H7 (cell line): Measurements from ENCODE around the gene ACTC1. TPM values are rescaled to one million over a fixed set of nuclear protein-coding genes. Genes with fewer than 3 reads are reported as not detected.
A peak's percentile ranks its signal among the peaks of the same experiment; 100 is the strongest.

Source experiments
- DNase-seq: peaks from one replicate; pipeline ENCODE4 v3.0.0; 2012
- H3K27me3 ChIP-seq: 2 replicates; pipeline ENCODE4 v1.6.0; 2011; ENCODE audit warnings: mild to moderate bottlenecking, low read length; ENCODE audit not compliant: control insufficient read depth, insufficient read depth
- H3K36me3 ChIP-seq: replicated peaks from 2 replicates; pipeline ENCODE4 v1.5.1; 2011; ENCODE audit warnings: low read length; ENCODE audit not compliant: control insufficient read depth, insufficient read depth
- H3K4me3 ChIP-seq: 2 replicates; pipeline ENCODE4 v1.5.1; 2011; ENCODE audit warnings: low read depth, mild to moderate bottlenecking, control low read depth, low read length, moderate library complexity; ENCODE audit not compliant: insufficient read depth
- total RNA-seq: library from RNA; depleted of rRNA; stranded (reverse); fragments of >200 nt; shearing (Covaris generic); gene quantifications from 2 replicates; pipeline ENCODE4 v1.2.3, GENCODE V29; 2014

Gene ACTC1
- total RNA-seq, 1 experiment from 2014 or later, result 2.0 TPM

- H3K36me3 ChIP-seq, result peaks cover 2% of the 10 kb centered on the region; the same call in 1 of the 2 replicates
- peaks cover 2% of the 10 kb centered on the region for H3K27me3 ChIP-seq
- DNase-seq, result no peak
- no peak overlapping the region for H3K4me3 ChIP-seq
These were observed 6.0 kb downstream of the ACTC1 start for GRCh38 chr15:34789326-34789725.

- Histone ChIP-seq H3K27me3 (no peaks in the 10 kb centered on the region; the same call in 1 of the 2 replicates), H3K36me3 (no peaks in the 10 kb centered on the region), H3K4me3 (no peak overlapping the region)
- no peak for DNase-seq
These were observed 9.1 kb downstream of the ACTC1 start for GRCh38 chr15:34786206-34786605.

GRCh38 chr15:34783991-34784390 lies 11.4 kb downstream of the ACTC1 start:
- no peak overlapping the region for H3K4me3 ChIP-seq
- no peak for DNase-seq

GRCh38 chr15:34783431-34783830 lies 11.9 kb downstream of the ACTC1 start:
- Histone ChIP-seq H3K4me3 (no peak overlapping the region), H3K27me3 (no peaks in the 10 kb centered on the region; the same call in 1 of the 2 replicates), H3K36me3 (no peaks in the 10 kb centered on the region)
- DNase-seq, result no peak

More at GRCh38 chr15:34783991-34784390, 11.4 kb downstream of the ACTC1 start:
- H3K36me3 ChIP-seq, result no peaks in the 10 kb centered on the region
- H3K27me3 ChIP-seq, result no peaks in the 10 kb centered on the region; the same call in 1 of the 2 replicates

GRCh38 chr15:34782901-34783300 lies 12.4 kb downstream of the ACTC1 start:
- Histone ChIP-seq H3K36me3 (no peaks in the 10 kb centered on the region), H3K27me3 (no peaks in the 10 kb centered on the region; the same call in 1 of the 2 replicates), H3K4me3 (no peak overlapping the region)
- no peak for DNase-seq

DNA sequence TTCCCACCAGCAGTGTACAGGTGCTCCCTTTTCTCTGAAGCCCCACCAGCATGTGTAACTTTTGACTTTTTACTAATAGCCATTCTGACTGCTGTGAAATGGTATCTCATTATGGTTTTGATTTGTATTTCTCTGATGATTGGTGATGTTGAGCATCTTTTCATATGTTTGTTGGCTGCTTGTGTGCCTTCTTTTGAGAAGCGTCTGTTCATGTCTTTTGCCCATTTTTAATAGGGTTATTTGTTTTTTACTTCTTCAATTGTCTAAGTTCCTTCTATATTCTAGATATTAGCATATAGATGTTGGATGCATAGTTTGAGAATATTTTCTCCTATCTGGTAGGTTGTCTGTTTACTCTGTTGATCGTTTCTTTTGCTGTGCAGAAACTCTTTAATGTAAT lies 14.6 kb downstream of the ACTC1 start:
- Histone ChIP-seq H3K36me3 (no peaks in the 10 kb centered on the region), H3K4me3 (no peak overlapping the region), H3K27me3 (no peaks in the 10 kb centered on the region)
- DNase-seq, result no peak

DNA sequence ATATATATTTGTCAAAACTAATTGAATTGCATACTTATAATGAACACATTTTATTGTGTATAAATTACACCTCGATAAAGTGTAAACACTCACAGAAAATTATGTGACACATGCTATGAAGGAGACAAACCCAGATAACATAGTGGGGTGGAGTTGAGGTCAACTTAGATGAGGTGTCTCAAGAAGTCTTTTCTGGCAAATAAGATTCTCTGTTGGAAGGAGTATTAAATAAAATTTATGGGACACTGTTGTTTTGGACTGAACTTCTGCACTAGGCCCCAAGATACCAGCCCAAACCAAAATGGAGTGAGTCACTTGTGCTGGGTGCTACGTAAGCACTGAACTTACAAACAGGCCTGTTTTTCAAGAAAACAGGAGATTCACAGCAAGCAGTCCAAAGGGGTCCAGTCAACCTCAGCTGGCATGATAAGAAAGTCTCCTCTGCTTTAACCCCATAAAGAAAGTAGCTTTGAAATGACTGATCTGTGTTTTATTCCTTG lies 18.7 kb downstream of the ACTC1 start:
- H3K36me3 ChIP-seq, result no peaks in the 10 kb centered on the region
- DNase-seq, result no peak
- no peak overlapping the region for H3K4me3 ChIP-seq
- H3K27me3 ChIP-seq, result no peaks in the 10 kb centered on the region

- peak; percentile 25 for DNase-seq
- Histone ChIP-seq H3K4me3 (no peak overlapping the region), H3K27me3 (no peaks in the 10 kb centered on the region), H3K36me3 (no peaks in the 10 kb centered on the region)
These were observed 21.4 kb downstream of the ACTC1 start for GRCh38 chr15:34773917-34774316.

- Histone ChIP-seq H3K36me3 (no peaks in the 10 kb centered on the region), H3K27me3 (no peaks in the 10 kb centered on the region), H3K4me3 (no peak overlapping the region)
- DNase-seq, result no peak
These were observed 22.3 kb downstream of the ACTC1 start for GRCh38 chr15:34773013-34773412.

DNA sequence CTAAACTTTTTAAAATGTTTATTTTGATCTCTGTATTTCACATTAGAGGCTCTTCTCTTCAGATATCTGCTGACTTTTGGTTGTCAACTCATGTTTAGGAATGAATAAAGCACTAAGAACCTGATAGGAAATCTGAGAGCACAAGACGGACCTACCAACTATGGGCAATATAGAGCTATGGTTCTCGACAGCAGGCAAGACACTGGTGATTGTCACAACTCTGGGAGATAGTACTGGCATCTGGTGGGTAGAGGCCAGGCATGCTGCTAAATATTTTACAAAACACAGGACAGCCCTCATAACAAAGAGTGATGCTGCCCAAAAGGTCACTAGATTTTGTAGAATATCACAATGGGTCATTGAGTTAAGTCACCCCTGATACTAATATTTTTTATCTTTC lies 23.0 kb downstream of the ACTC1 start:
- Histone ChIP-seq H3K4me3 (no peak overlapping the region), H3K27me3 (no peaks in the 10 kb centered on the region), H3K36me3 (no peaks in the 10 kb centered on the region)
- DNase-seq, result no peak

- DNase-seq, result no peak
- H3K27me3 ChIP-seq, result no peaks in the 10 kb centered on the region
- H3K4me3 ChIP-seq, result no peak overlapping the region
- H3K36me3 ChIP-seq, result no peaks in the 10 kb centered on the region
These were observed 25.6 kb downstream of the ACTC1 start for GRCh38 chr15:34769711-34770110.

- no peak overlapping the region for H3K4me3 ChIP-seq
- H3K36me3 ChIP-seq, result no peaks in the 10 kb centered on the region
These were observed 26.8 kb downstream of the ACTC1 start for GRCh38 chr15:34768530-34768929.

DNA sequence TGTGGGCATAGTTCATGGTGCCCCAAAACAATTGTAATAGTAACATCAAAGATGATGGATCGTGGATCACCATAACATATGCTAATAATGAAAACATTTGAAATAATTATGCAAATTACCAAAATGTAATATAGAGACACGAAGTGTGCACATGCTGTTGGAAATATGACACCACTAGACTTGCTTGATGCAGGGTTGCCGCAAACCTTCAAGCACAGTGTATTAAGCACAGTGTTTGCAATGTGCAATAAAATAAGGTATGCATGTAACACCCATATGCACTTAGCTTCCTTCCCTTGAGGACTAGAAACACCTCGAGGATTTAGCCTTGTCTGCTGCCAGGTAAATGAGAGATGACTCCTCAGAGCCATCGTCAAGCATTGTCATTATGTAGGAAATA lies 29.6 kb downstream of the ACTC1 start:
- no peak overlapping the region for H3K4me3 ChIP-seq

More at GRCh38 chr15:34768530-34768929, 26.8 kb downstream of the ACTC1 start:
- DNase-seq, result no peak
- H3K27me3 ChIP-seq, result no peaks in the 10 kb centered on the region

DNA sequence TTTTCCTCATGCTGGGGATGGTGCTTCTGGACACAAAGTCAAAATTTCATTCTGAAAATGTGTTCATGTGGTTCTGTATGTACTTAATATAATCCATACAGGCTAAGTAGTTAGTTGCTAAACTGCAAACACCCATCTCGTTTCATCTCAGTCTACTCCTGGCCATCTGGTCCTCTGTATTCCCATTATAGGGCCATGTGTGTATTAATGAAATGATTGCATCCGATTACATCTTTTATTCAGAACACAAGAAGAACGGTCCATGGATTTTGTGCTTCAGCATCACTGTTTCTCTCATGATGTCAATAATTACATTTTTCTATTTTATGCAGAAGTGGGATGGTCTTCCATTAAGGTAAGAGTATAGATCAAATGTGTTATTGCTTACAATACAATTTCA lies 34.4 kb downstream of the ACTC1 start:
- peaks cover 25% of the 10 kb centered on the region for H3K27me3 ChIP-seq
- H3K36me3 ChIP-seq, result no peaks in the 10 kb centered on the region
- DNase-seq, result no peak
- no peak overlapping the region for H3K4me3 ChIP-seq

More for the DNA sequence above, 29.6 kb downstream of the ACTC1 start:
- no peaks in the 10 kb centered on the region for H3K27me3 ChIP-seq
- DNase-seq, result no peak
- no peaks in the 10 kb centered on the region for H3K36me3 ChIP-seq

DNA sequence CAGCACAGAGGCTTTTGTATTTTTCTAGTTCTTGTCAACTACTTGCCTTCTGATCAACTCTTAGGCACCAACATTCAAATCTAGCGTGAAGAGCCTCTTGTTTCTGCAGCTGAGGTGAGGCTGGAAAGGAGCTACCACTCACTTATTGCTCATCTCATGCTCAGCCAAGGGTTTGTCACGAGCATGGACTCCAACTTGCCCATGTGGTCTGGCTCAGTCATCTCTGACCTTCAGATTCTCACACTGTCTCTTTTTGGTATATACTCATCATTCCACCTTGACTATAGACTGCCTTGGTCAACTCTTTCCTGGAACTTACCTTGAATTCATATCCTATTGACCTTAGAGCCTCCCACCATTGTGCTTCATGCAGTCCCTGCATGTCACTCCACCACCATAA lies 35.4 kb downstream of the ACTC1 start:
- Histone ChIP-seq H3K4me3 (no peak overlapping the region), H3K36me3 (no peaks in the 10 kb centered on the region), H3K27me3 (peaks cover 34% of the 10 kb centered on the region)
- DNase-seq, result no peak

- H3K4me3 ChIP-seq, result no peak overlapping the region
- H3K36me3 ChIP-seq, result no peaks in the 10 kb centered on the region
- peaks cover 41% of the 10 kb centered on the region for H3K27me3 ChIP-seq
- DNase-seq, result no peak
These were observed 36.0 kb downstream of the ACTC1 start for GRCh38 chr15:34759347-34759746.
